Activated T-cell treated with anti-CD3 and anti-CD28 coated beads, Interleukin-2, amount 50 U/mL, for 4 hours (primary cell): ENCODE measurements around the gene COL7A1. TPM values are rescaled to one million over a fixed set of nuclear protein-coding genes. Genes with fewer than 3 reads are reported as not detected.

Experiments
- ATAC-seq, 2 donors: fragments of 200-7000 bp; cut with Tn5 transposase; one replicate each; pipeline ENCODE4 v1.10.0; 2021
- DNase-seq: peaks from one replicate; pipeline ENCODE4 v3.0.0-alpha.2; 2020
- H3K27me3 Mint-ChIP-seq: one replicate; pipeline ENCODE4 v1.8.0; 2021; ENCODE audit warnings: low read depth, mixed read lengths
- H3K36me3 Mint-ChIP-seq: one replicate; pipeline ENCODE4 v1.8.0; 2022; ENCODE audit warnings: mixed read lengths; ENCODE audit not compliant: insufficient read depth
- H3K4me1 Mint-ChIP-seq: one replicate; pipeline ENCODE4 v1.8.0; 2021; ENCODE audit warnings: low read depth, mixed read lengths
- H3K4me3 Mint-ChIP-seq: one replicate; pipeline ENCODE4 v1.8.0; 2021; ENCODE audit warnings: mild to moderate bottlenecking, moderate library complexity, mixed read lengths
- H3K9me3 Mint-ChIP-seq: one replicate; pipeline ENCODE4 v1.8.0; 2021; ENCODE audit warnings: mixed read lengths
- total RNA-seq, 3 donors: library from RNA; stranded (reverse); gene quantifications; one replicate each; pipeline ENCODE4 v1.2.1, GENCODE V29; 2021

Gene COL7A1
- total RNA-seq, 3 donors from 2014 or later = 0.38 to 0.53 (median 0.40) TPM

- Mint-ChIP-seq H3K9me3 (no peaks in the 10 kb centered on the region), H3K4me1 (peaks cover 6% of the 10 kb centered on the region), H3K36me3 (no peaks in the 10 kb centered on the region), H3K27me3 (peaks cover 53% of the 10 kb centered on the region), H3K4me3 (no peak overlapping the region)
- DNase-seq (no peak), ATAC-seq (no peak)
Measured at GRCh38 chr3:48591436-48591835, 3.7 kb downstream of the COL7A1 start.

- Mint-ChIP-seq H3K27me3 (peaks cover 32% of the 10 kb centered on the region), H3K4me1 (no peaks in the 10 kb centered on the region), H3K9me3 (no peaks in the 10 kb centered on the region), H3K36me3 (no peaks in the 10 kb centered on the region), H3K4me3 (no peak overlapping the region)
- DNase-seq (no peak), ATAC-seq (no peak)
Measured at GRCh38 chr3:48588230-48588629, 6.9 kb downstream of the COL7A1 start.

- DNase-seq (no peak), ATAC-seq (no peak)
- no peaks in the 10 kb centered on the region for H3K9me3 Mint-ChIP-seq
- no peaks in the 10 kb centered on the region for H3K4me1 Mint-ChIP-seq
- peaks cover 28% of the 10 kb centered on the region for H3K27me3 Mint-ChIP-seq
- no peaks in the 10 kb centered on the region for H3K36me3 Mint-ChIP-seq
- no peak overlapping the region for H3K4me3 Mint-ChIP-seq
Measured at GRCh38 chr3:48587686-48588085, 7.4 kb downstream of the COL7A1 start.

GRCh38 chr3:48585411-48585810 lies 9.7 kb downstream of the COL7A1 start:
- DNase-seq (no peak), ATAC-seq (no peak)
- Mint-ChIP-seq H3K9me3 (no peaks in the 10 kb centered on the region), H3K27me3 (peaks cover 17% of the 10 kb centered on the region), H3K4me1 (no peaks in the 10 kb centered on the region), H3K4me3 (no peak overlapping the region), H3K36me3 (no peaks in the 10 kb centered on the region)

- peaks cover 16% of the 10 kb centered on the region for H3K27me3 Mint-ChIP-seq
- no peaks in the 10 kb centered on the region for H3K36me3 Mint-ChIP-seq
- DNase-seq (no peak), ATAC-seq (no peak)
- H3K9me3 Mint-ChIP-seq = no peaks in the 10 kb centered on the region
- H3K4me1 Mint-ChIP-seq = no peaks in the 10 kb centered on the region
- H3K4me3 Mint-ChIP-seq = no peak overlapping the region
Measured at GRCh38 chr3:48584836-48585235, 10.3 kb downstream of the COL7A1 start.

- ATAC-seq = no peak
- H3K36me3 Mint-ChIP-seq = no peaks in the 10 kb centered on the region
- H3K4me3 Mint-ChIP-seq = no peak overlapping the region
- H3K9me3 Mint-ChIP-seq = no peaks in the 10 kb centered on the region
- DNase-seq = no peak
- no peaks in the 10 kb centered on the region for H3K4me1 Mint-ChIP-seq
- H3K27me3 Mint-ChIP-seq = no peaks in the 10 kb centered on the region
Measured at GRCh38 chr3:48581621-48582481, 13.3 kb downstream of the COL7A1 start.

- Mint-ChIP-seq H3K36me3 (no peaks in the 10 kb centered on the region), H3K9me3 (no peaks in the 10 kb centered on the region), H3K27me3 (no peaks in the 10 kb centered on the region), H3K4me1 (no peaks in the 10 kb centered on the region), H3K4me3 (no peak overlapping the region)
- ATAC-seq (no peak), DNase-seq (no peak)
Measured at GRCh38 chr3:48576647-48577046, 18.5 kb downstream of the COL7A1 start.

GRCh38 chr3:48575366-48575765 lies 19.8 kb downstream of the COL7A1 start:
- no peak overlapping the region for H3K4me3 Mint-ChIP-seq
- no peaks in the 10 kb centered on the region for H3K36me3 Mint-ChIP-seq
- no peaks in the 10 kb centered on the region for H3K4me1 Mint-ChIP-seq
- ATAC-seq = no peak
- no peaks in the 10 kb centered on the region for H3K9me3 Mint-ChIP-seq
- DNase-seq = no peak
- H3K27me3 Mint-ChIP-seq = no peaks in the 10 kb centered on the region

GRCh38 chr3:48573973-48574585 lies 21.1 kb downstream of the COL7A1 start:
- Mint-ChIP-seq H3K27me3 (no peaks in the 10 kb centered on the region), H3K9me3 (no peaks in the 10 kb centered on the region), H3K36me3 (no peaks in the 10 kb centered on the region), H3K4me1 (no peaks in the 10 kb centered on the region), H3K4me3 (no peak overlapping the region)
- DNase-seq = no peak
- ATAC-seq = no peak

GRCh38 chr3:48572517-48572916 lies 22.6 kb downstream of the COL7A1 start:
- Mint-ChIP-seq H3K4me3 (no peak overlapping the region), H3K4me1 (no peaks in the 10 kb centered on the region), H3K36me3 (no peaks in the 10 kb centered on the region), H3K9me3 (no peaks in the 10 kb centered on the region), H3K27me3 (no peaks in the 10 kb centered on the region)
- DNase-seq (no peak), ATAC-seq (no peak)

GRCh38 chr3:48571938-48572337 lies 23.2 kb downstream of the COL7A1 start:
- Mint-ChIP-seq H3K4me3 (no peak overlapping the region), H3K36me3 (no peaks in the 10 kb centered on the region), H3K27me3 (no peaks in the 10 kb centered on the region), H3K4me1 (no peaks in the 10 kb centered on the region), H3K9me3 (no peaks in the 10 kb centered on the region)
- ATAC-seq (no peak), DNase-seq (no peak)

GRCh38 chr3:48569808-48570450 lies 25.2 kb downstream of the COL7A1 start:
- peaks cover 2% of the 10 kb centered on the region for H3K4me1 Mint-ChIP-seq

GRCh38 chr3:48569400-48569799 lies 25.7 kb downstream of the COL7A1 start:
- H3K36me3 Mint-ChIP-seq = no peaks in the 10 kb centered on the region
- no peaks in the 10 kb centered on the region for H3K9me3 Mint-ChIP-seq
- no peaks in the 10 kb centered on the region for H3K27me3 Mint-ChIP-seq
- no peak overlapping the region for H3K4me3 Mint-ChIP-seq
- no peak for ATAC-seq
- DNase-seq = no peak
- H3K4me1 Mint-ChIP-seq = peaks cover 2% of the 10 kb centered on the region

More at GRCh38 chr3:48569808-48570450, 25.2 kb downstream of the COL7A1 start:
- Mint-ChIP-seq H3K27me3 (no peaks in the 10 kb centered on the region), H3K4me3 (no peak overlapping the region), H3K36me3 (no peaks in the 10 kb centered on the region), H3K9me3 (no peaks in the 10 kb centered on the region)
- DNase-seq = no peak
- no peak for ATAC-seq

- DNase-seq = no peak
- ATAC-seq = no peak
- Mint-ChIP-seq H3K36me3 (no peaks in the 10 kb centered on the region), H3K27me3 (no peaks in the 10 kb centered on the region), H3K4me3 (no peak overlapping the region), H3K9me3 (no peaks in the 10 kb centered on the region), H3K4me1 (peaks cover 2% of the 10 kb centered on the region)
Measured at GRCh38 chr3:48568476-48568875, 26.7 kb downstream of the COL7A1 start.

- Mint-ChIP-seq H3K36me3 (no peaks in the 10 kb centered on the region), H3K27me3 (no peaks in the 10 kb centered on the region), H3K4me3 (no peak overlapping the region), H3K4me1 (peaks cover 2% of the 10 kb centered on the region), H3K9me3 (no peaks in the 10 kb centered on the region)
- ATAC-seq = no peak
- no peak for DNase-seq
Measured at GRCh38 chr3:48567500-48567899, 27.6 kb downstream of the COL7A1 start.
